Measurements from ENCODE around the gene GLT1D1.

GLT1D1 gene

GRCh38 chr12:129002427-129002826 is 149.1 kb downstream of the GLT1D1 start:
- no peak for DNase-seq (ENCODE audit: low spot score)

GRCh38 chr12:129005416-129005815 is 152.1 kb downstream of the GLT1D1 start:
- no peak for DNase-seq (ENCODE audit: low spot score)

- DNase-seq (ENCODE audit: low spot score) = no peak
Observed at GRCh38 chr12:129005829-129006228, 152.6 kb downstream of the GLT1D1 start.

GRCh38 chr12:129009833-129010622 is 156.8 kb downstream of the GLT1D1 start:
- DNase-seq (ENCODE audit: low spot score) = no peak

GRCh38 chr12:129016159-129016558 is 162.9 kb downstream of the GLT1D1 start:
- DNase-seq (ENCODE audit: low spot score) = no peak

- DNase-seq (ENCODE audit: low spot score) = no peak
Observed at GRCh38 chr12:129025055-129025454, 171.8 kb downstream of the GLT1D1 start.

- DNase-seq (ENCODE audit: low spot score) = no peak
Observed at GRCh38 chr12:129028844-129029243, 175.6 kb downstream of the GLT1D1 start.

Measured in ecto neural progenitor cell (in vitro differentiated cells).